Stimulated activated CD8-positive, alpha-beta memory T cell treated with anti-CD3 and anti-CD28 coated beads, Interleukin-7, amount 100 ng/mL, for 1 hour (primary cell): ENCODE measurements around the gene TTC39A.

Experiments used
- DNase-seq, 2 donors: peaks; one replicate each; pipeline ENCODE4 v3.0.0-alpha.2; 2020; ENCODE audit warnings: low read depth in 2 of 2

The TTC39A gene

GRCh38 chr1:51297401-51298321, 32.7 kb downstream of the TTC39A start:
- DNase-seq, result no peak

- peak; percentile 11 to 43 for DNase-seq
Measured at GRCh38 chr1:51296383-51297357, 33.7 kb downstream of the TTC39A start.

- no peak for DNase-seq
Measured at GRCh38 chr1:51295926-51296325, 34.4 kb downstream of the TTC39A start.

DNA sequence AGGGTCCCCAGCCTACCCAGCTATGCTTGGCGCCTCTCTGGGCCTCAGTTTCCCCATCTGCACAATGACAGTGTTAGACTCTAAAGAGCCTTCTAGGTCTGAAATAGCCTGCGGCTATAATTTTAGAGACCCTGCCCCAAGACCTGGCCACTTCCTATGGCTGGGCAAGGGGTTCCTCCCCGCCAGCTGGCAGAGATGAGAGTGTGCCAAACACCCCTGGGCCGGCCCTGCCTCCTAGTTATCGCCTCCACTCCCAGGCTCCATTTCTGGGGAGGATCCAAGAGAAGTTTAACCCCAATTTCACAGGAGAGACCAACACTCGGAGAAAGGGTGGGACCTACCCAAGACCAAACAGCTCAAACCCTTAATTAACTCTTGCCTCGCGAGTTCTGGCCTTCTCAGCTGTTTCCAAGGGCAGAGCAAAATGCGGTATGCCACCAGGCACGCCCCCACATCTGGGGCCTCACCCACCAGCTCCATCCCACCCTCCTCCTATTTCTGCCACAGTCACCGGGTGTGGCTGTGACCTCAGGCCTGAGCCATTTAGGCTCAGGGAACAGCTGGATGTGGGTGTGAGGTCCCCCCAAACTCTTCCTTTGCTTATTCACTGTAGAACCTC, 35.7 kb downstream of the TTC39A start:
- DNase-seq, result no peak

DNA sequence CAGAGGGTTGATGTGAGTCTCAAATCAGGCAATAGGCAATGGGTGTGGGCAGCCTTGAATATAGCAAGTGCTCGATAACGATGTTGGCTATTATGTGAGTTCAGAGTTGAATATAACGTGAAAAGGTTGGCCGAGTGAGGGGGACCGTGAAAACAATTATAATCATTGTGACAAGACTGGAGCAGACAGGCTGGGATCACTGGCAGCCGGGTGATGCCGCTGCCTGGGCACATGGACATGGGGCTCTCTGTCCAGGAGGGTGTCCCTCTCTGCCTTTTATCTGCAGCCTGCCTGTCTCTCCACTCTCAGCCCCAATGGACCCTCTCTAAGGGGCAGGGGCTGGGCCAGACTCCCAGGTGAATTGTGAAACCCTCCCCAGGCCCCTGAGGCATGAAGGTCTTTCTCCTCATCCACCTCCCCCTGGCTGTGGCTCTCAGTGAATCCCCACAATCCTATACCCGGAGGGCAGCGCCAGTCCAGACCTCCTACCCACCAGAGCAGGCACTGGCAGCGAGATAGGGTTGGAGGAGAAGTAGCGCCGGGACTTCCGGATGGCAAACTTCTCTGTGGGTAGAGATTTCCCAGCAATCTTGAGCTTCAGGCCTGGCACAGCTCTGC, 36.4 kb downstream of the TTC39A start:
- no peak for DNase-seq

- no peak for DNase-seq
Measured at GRCh38 chr1:51290489-51290847, 39.9 kb downstream of the TTC39A start.

DNA sequence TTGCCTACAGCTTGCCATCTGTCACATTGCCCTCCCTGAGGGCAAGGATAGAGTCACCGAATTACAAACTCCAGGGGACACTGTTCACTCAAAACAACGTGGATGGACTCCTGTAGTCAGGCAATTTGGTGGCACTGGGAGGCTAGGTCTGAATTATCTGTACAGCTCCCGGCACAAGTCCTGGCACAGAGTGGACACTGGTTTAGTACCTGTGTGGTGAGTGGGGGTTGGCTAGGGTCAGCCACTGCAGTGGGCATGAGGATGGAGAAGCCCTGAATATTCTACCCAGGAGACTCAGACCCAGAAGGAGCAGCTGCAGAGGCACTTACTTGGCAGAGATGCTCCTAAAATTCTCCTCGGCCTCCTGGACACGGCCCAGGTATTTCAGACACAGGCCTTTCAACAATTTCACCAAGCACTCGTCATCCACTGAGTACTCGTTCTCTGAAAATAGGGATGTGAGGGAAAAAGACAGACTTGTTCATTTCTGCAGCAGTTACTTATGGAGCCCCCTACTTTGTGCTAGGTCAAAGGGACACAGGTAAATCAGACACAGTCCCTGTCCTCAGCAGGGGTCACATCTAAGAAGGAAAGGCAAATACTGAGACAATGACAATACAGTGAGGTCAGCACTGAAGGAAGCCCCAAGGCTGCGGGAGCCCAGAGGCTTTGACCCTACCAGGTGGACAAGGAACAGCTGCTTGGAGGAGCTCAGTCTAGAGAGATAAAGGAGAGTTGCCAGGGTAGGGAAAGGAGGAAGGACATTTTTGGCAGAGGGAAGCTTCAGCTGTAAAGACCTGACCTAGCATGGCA, 40.5 kb downstream of the TTC39A start:
- no peak for DNase-seq

DNA sequence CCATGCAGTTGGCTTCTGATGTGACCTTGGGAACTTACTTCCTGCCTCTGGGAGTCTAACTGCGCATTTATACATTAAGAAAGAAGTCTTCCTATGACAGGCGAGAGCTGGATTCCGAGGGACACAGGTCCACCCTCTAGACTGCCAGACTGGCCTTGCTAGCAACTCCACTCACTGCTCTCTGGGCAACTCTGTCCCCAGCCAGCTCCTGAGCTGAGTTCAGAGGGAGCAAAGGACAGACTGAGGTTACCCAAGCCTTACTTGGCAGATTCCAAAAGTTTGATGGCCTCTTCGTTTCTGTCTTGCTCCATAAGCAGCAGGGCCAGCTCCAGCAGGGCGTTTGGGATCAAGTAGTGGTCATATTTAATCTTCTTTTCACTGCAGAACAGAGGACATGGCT, 41.8 kb downstream of the TTC39A start:
- no peak for DNase-seq

- DNase-seq, result no peak
Measured at GRCh38 chr1:51287966-51288365, 42.4 kb downstream of the TTC39A start.

- no peak for DNase-seq
Measured at GRCh38 chr1:51285055-51285454, 45.3 kb downstream of the TTC39A start.

- DNase-seq, result no peak
Measured at GRCh38 chr1:51284487-51284954, 45.8 kb downstream of the TTC39A start.

DNA sequence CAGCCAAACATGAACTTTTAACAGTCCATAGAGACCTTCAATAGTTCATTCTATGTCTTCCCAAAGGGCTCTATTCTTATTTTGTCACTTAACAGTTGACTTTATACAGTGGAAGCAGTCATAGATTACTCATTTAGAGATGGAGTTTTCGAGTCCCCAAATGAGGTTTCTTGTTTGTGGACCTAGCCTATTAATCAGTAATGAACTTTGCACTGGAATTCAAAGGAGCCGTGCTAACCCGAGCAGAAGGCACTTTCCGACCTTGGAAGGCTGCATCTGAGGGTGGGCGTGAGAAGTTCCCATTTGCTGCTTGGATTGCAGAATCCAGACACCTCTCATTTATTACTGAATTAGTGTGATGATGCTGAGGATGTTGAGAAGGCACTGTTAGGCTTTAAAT, 46.4 kb downstream of the TTC39A start:
- DNase-seq, result no peak

GRCh38 chr1:51282605-51283004, 47.8 kb downstream of the TTC39A start:
- DNase-seq, result no peak

DNA sequence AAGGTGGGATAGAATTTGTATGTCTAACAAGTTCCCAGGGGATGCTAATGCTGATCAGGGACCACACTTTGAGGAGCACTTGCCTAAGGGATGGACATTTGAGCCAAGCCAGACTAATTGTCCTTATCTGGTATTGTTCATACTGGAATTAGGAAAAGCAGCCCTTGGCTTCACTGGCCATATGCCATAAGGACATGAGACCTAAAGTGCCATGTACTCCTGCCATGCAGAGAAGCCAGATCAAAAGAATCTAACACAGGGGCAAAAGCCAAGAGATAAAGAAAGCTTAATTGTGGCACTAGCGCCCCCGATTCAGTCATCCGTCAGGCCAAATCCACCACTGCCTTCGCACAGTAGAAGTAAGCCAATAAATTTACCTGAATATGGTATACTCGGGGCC, 48.6 kb downstream of the TTC39A start:
- no peak for DNase-seq

GRCh38 chr1:51280321-51280978, 49.9 kb downstream of the TTC39A start:
- no peak for DNase-seq

GRCh38 chr1:51276286-51276685, 54.1 kb downstream of the TTC39A start:
- DNase-seq, result no peak

DNA sequence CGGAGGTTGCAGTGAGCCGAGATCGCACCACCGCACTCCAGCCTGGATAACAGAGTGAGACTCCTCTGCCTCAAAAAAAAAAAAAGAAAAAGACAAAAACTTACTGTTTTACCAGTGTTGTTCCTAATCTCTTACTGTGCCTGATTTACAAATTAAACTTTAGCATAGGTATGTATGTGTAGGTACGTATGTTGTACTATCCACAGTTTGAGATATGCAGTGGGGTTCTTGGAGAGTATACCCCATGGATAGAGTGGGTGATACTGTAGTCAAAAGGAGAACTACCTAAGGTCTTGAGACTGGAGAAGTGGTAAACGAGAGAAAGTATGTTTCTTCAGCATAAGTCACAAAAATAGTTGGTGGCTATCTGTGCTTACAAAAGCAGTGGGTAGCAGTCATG, 55.7 kb downstream of the TTC39A start:
- no peak for DNase-seq

- DNase-seq, result no peak
Measured at GRCh38 chr1:51272916-51273315, 57.4 kb downstream of the TTC39A start.

DNA sequence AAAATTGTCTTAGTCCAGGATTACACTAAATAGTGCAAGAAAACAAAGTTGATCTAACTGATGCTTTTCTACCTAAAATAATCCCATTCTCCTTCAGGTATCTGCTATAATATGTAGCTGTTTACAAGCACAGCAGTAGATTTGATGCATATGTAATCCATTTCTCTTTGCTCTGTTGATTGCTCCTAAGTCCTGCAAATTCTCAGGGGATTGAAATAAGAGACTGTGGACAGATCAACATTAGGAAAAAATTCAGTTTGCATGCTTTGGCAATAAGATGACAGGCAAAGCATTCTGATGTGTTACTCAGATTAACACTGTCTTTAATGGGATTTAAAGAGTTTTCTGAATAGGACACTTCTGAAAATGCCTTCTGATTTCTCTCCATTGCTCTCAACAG, 59.6 kb downstream of the TTC39A start:
- no peak for DNase-seq

- no peak for DNase-seq
Measured at GRCh38 chr1:51268634-51269033, 61.7 kb downstream of the TTC39A start.
